NCI-H82 treated with DMSO at 0.1 percent for 48 hours (cell line): ENCODE data around the gene USP48.
A peak's percentile ranks its signal among the peaks of the same experiment; 100 is the strongest.
"Not testable (repeated sequence)": the region's sequence is repeated elsewhere in the genome, so short reads cannot be mapped to it uniquely, and the experiment has no call there.

Source experiments
- DNase-seq: peaks from one replicate; lab custom pipeline; 2025; ENCODE audit not compliant: unreplicated experiment; lab: John Stamatoyannopoulos, UW

Gene USP48

DNA sequence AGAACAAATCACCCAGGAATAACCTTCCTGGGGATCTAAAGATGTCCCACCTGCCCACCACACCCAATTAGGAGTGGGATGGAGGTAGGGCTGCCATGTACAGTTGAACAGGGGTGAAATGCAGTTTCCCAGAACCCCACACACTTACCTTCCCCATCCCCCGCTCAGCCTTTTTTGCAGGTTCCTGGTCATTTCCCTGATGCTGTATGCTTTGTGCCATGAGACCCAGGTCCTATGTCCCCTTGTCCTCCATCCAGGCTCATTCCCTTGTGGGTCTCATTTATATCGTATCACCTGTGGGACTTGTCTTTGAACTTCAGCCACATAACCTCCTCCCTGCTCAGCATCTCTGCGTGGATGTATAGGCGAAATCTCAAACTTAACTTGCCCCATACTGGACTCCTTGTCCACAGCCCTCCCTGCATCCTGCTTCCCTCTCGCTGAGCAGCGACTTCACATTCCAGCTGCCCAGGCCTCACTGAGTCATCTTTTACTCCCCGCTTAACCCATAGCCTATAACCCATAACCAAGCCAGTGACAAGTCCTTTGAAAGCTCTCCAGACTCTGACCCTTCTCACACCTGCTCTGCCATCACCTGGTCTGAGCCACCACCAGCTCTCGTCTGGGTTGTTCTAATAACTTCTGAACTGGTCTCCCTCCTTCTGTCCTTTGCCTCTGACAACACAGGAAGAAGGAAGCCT lies 33.8 kb upstream of the USP48 start:
- DNase-seq, result no peak

DNA sequence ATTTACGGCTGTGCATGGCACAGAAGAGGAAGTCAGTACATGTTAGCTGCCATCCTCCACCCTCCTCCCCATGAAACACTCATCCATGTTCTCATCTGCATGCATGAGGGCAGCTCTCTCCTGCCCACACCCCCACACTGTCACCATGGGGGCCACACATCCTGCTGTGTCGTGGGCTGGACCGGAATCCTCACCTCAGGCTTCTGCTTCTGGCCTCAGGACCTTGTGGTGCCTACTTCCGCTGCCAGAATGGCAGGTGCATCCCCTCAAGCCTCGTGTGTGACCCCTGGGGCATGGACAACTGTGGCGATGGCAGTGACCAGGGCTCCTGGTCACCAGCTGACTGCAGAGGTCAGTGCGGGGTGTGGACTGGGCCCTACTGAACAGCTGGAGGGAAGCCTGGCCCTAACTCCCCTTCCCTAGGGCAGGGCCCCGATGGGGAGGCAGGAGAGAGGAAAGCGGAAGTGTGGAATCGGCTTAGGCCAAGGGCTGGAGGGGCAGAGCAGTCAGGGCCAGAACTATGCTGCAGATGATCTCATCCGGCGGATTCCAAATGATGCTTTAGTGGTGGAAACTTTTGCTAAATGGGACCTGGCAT lies 32.9 kb upstream of the USP48 start:
- DNase-seq, result no peak

DNA sequence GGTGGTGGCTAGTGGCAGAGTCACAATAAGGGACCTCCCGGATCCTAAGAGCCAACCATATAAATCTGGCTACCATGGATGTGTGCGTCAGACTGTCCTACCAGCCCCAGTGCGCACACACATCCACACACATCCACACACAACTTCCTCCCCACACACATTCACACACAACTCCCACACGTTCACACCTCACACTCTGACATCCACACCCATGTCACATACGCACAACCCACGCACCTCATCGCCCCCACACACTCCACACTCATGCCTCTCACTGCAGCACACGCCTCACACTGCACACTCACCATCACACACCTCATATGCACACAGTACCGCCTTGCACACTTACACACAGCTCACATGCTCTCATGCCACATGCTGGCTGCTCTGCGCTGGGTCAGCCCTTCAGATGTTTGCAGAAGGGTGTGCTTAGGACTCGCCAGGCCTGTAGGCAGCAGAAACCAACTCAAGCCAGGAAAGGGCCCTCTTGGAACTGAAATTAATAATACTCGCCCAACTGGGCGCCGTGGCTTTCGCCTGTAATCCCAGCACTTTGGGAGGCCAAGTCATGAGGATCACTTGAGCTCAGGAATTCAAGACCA lies 32.1 kb upstream of the USP48 start:
- DNase-seq, result no peak

DNA sequence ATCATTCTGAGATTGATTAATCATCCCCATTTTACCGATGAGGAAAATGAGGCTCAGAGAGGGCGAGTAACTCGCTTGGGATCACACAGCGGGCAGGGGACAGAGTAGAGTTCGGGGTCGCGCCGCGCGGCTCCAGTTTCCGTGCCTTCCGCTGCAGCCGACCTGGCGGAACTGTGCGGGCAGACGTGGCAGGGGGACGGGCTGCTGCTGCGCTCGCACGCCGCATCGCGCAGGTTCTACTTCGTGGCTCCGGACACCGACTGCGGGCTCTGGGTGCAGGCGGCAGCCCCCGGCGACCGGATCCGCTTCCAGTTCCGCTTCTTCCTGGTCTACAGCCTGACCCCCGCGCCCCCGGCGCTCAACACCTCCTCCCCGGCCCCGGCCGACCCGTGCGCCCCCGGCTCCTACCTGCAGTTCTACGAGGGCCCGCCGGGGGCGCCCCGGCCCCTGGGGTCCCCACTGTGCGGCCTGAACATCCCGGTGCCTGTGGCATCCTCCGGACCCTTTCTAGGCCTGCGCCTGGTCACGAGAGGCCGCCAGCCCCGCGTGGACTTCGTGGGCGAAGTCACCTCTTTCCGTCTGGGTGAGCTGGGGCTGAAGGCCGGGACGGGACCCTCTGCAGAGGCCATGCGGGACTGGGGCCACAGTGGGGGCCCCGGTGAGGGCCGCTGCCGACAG lies 31.4 kb upstream of the USP48 start:
- no peak for DNase-seq

DNA sequence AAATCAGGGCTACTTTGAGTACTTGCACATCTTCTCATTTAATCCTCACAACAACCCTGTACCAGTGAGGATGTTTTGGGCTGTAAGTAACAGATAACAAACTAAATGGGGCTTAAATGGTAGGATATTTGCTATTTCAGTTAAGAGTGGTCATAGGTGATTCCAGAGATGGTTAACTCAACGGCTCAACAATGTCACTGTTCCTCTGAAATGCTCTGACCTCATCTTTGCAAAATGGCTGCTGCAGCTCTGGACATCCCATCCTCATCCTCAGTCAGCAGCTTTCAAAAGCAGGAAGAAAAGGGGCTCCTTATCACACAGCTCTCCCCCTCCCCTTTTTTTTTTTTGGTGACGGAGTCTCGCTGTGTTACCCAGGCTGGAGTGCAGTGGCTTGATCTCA lies 30.6 kb upstream of the USP48 start:
- DNase-seq, result no peak

DNA sequence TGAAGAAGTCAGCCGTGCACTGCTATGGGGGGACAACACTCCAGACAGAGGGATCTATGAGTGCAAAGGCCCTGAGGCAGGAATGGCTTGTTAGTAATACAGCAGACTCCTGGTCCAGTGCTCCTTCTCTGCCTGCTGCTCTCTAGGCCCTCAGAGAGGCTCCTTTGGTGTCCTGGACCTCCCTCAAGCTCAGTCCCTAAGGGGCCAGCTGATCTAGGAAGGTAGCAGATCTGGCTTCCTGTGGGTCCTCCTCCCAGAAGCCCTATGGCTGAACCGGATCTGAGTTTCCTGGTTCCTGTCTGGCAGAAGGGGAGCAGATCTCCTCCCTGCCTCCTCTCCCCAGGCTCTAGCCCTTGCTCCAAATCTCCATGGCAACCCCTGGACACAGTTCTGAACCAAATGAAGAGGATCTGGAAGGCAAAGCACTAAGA lies 28.9 kb upstream of the USP48 start, which contains the start of gene LDLRAD2:
LDLRAD2 (plus strand) TSS at position 391 of the 431 bp plus-strand sequence. CDS start 187 bp downstream, outside the sequence.
- no peak for DNase-seq

DNA sequence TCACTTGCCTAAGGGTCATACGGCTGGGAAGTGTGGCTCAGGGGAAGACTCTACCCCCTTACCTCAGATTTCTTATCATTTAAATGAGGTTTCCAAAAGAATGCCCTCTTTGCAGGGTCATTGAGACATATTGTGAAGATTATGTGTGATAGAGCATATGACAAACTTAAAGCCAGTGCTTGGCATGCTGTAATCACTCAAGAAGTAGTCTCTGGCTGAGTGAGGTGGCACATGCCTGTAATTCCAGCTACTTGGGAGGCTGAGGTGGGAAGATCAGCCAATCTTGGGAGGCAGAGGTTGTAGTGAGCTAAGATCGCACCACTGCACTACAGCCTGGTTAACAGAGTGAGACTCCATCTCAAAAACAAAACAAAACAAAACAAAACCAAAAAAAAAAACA lies 21.6 kb upstream of the USP48 start:
- DNase-seq, result no peak

DNA sequence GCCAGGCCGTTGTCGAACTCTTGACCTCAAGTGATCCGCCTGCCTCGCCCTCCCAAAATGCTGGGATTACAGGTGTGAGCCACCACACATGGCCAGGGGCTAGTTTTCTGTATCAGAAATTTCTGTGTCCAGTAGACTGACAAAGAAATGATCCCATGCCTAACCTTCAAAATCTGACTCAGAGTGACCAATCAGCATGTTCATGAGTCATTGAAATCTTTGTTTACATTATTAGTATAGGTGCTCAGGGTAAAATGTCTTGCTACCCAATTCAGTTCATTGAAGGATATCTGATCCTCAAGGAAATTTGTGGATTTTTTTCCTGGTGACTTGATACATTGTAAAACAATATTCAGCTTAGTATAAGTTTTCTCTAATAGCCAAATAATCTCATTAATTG lies 18.2 kb upstream of the USP48 start:
- no peak for DNase-seq

DNA sequence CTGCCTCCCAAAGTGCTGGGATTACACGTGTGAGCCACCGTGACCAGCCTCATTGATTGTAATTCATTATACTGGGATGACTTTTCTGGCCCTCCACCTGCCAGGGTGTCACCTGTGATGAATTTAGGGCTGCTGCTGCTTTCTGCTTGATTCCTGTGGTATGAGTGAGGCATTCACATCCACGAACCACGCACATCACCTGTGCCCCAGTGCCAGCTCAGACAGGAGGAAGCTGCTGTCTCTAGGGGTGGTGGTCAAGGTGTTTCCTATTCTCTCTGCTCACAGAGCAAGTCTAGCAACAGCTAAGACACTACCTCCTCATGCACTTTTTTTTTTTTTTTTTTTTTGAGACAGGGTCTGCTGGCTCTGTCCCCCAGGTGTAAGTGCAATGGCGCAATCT lies 16.8 kb upstream of the USP48 start:
- no peak for DNase-seq

DNA sequence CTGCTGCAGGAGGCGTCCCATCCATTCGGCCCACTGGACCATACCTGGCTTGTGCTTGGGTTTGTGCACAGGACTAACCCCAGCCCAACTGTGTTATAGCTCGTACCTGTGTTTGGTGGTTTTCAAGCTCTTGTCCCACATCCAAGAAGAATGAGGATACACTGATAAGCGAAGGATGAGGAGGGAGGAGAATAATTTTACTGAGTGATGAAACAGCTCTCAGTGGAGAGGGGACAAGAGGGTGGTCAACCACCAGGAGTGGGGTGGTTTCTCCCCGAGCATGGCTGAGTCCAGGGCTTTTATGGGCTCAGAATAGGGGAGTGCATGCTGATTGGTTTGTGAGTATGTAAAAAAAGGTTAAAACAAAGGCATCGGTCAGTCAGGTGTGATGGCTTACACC lies 12.1 kb upstream of the USP48 start:
- no peak for DNase-seq

DNA sequence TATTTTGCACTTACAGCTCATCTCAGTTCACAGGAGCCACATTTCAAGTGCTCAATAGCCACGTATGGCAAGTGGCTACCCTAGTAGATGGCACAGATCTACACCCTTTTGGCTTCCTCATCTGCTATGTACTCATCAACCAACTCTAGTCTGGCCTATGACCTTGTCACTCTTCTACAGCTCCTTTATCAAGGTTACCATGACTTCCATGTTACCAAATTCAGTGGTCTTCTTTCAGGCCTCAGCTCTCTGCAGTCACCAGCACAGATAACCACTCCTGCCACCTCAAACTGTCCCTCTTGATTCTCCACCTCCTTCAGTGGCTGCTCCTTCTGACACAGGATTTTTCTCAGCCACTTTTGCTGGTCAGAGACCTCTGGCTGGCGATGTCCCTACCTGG lies 11.7 kb upstream of the USP48 start:
- DNase-seq, result no peak

DNA sequence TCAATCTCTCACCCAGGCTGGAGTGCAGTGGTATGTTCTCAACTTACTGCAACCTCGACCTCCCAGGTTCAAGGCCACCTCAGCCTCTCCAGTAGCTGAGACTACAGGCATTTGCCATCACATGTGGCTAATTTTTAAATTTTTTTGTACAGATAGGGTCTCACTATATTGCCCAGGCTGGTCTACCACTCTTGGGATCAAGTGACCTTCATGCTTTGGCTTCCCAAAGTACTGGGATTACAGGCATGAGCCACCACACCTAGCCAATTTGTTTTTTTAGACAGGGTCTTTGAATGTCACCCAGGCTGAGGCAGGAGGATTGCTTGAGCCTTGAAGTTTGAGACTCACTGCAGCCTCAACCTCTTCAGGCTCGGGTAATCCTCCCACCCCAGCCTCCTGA lies 10.2 kb upstream of the USP48 start:
- DNase-seq, result no peak

DNA sequence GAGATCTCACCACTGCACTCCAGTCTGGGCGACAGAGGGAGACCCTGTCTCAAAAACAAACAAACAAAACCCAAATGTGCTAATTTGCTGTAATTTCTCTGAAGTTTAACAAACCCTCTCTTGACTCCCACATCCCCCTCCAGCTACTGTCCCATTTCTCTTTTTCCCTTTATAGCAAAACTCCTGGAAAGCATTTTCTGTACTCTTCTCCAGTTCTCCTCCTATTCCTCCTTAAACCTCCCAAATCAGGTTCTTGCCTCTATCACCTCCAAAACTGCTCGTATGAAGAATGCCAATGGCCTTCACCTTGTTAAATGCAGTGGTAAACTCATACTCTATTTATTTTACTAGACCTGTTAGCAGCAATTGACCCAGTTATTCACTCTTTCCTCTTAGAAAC lies 3.7 kb upstream of the USP48 start:
- no peak for DNase-seq

DNA sequence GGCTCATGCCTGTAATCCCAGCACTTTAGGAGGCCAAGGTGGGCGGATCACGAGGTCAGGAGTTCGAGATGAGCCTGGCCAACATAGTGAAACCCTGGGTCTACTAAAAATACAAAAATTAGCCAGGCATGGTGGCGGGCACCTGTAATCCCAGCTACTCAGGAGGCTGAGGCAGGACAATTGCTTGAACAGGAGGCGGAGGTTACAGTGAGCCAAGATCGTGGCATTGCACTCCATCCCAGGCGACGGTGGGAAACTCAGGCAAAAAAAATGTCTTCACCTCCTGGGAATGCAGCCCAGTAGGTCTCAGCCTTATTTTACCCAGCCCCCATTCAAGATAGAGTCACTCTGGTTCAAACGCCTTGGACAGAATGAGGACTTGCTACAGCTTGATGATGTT lies 2.8 kb upstream of the USP48 start:
- not testable (repeated sequence) for DNase-seq

DNA sequence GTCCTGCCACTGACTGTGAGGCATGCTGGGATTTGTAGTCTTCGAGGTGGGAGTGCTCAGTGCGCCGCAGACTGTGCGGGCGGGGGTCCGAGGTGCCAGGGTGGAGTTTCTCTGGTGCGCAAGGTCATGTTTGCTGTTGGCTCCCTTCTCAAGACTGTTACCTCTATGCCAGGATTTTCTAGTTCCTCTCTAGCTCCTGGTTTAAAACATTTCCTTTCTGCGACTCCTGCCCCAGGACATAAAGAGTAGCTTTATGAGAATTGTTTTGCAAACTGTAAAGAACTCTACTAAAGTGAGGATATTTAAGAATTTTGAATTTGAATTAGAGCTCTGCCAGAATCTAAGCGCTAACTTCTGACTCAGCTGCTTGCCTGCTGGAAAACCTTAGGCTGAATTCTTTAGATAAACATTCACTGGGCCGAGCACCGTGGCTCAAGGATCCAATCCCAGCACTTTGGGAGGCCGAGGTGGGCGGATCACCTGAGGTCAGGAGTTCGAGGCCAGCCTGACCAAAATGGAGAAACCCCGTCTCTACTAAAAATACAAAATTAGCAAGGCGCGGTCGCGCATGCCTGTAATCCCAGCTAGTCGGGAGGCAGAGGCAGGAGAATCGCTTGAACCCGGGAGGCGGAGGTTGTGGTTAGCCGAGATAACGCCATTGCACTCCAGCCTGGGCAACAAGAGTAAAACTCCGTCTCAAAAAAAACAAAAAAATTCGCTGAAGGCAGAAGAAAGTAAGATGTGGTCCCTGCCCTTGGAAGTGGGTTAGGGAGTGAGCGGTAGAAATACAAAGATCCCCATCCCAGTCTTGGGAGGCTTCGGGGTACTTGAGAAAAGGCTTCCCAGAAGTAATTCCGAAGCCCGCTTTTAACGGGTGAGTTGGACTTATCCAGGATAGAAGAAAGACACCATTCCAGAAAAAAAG lies 992 bp upstream of the USP48 start:
- peak; percentile 85 for DNase-seq

DNA sequence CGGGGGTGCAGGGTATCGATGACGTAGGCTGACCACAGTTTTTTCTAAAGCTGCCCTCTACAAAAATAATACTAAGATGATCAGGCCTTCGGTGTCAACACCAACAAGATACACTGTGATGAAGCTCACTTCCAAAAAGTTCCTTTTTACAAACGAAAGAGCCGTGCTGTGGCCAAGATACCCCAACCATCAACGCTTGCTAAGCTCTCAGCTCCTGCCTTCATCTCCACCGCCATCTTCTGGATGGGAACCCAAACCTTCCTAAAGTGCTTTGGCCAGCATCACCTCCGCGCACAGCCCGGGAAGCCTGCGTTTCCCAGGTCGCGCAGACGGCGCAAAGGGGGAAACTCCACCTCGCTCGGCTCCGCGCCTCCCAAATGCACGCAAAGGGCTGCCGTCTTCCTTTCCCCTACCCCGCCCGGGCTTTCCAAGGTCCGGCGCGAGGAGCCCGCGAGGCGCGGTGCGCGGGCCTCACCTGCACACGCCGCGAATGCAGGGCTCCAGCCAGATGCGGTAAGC lies 541 bp downstream of the USP48 start:
- no peak for DNase-seq

DNA sequence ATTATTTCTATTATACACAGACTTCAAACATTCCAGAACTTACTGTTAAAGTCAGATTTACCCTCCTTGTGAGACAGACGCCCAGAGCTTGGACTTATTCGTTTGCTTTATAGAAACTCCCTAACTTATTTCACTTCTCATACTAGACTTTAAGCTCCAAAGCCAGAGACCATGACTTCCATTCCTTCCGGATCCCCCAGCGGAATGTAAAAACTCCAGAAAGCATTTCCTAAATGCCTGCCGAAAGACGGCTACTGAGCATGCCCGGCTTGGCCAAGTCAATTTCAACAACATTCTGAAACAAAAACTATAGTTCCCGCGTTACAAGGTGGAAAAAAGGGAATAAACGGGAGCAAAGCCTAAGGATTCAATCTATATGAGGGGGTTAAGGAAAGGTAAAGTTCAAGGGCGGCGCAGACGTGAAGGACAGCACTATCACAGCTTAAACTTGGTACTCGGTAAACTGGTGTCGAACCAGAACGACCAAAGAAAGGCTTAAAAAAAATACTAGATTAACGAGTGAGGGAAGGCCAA lies 1.1 kb downstream of the USP48 start:
- no peak for DNase-seq

DNA sequence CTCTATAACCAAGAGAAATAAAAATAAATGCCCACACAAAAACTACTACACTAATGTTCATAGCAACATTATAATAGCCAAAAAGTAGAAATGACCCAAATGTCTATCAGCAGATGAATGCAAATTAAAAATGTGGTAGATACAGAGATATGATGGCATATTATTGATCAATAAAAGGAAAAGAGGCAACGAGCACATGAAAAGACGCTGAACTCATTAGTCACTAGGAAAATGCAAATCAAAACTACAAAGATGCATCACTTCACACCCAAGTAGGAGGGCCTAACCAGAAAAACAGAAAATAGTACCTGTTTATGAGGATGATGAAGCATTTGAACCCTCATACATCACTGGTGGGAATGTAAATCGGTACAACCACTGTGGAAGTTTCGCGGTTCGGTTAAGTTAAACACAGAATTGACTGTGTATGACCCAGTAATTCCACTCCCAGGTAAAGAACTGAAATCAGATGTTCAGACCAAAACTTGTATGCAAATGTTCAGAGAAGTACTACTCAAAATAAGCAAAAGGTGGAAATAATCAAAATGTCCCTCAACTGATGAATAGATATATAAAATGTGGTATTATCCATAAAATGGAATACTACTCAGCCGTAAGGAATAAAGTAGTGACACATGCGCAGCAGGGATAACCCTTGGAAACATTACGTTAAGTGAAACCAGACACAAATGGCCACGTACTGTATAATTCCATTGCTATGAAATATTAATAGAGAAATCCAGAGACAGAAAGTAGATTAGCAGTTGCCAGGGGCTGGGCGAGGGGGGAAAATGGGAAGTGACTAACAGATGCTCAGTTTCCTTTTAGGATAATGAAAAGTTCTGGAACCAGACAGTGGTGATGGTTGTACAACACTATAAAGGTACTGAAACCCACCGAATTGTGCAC lies 3.1 kb downstream of the USP48 start:
- no peak for DNase-seq

DNA sequence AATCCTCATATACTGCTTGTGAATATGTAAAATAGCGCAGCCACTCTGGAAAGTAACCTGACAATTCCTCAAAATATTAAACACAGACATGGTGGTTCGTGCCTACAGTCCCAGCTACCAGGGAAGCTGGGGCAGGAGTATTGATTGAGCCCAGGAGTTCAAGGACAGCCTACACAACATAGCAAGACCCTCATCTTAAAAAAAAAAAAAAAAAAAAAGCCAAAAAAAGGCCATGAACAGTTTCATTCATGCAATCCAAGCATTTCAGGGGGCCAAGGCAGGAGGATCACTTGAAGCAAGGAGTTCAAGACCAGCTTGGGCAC lies 4.6 kb downstream of the USP48 start:
- DNase-seq, result no peak

DNA sequence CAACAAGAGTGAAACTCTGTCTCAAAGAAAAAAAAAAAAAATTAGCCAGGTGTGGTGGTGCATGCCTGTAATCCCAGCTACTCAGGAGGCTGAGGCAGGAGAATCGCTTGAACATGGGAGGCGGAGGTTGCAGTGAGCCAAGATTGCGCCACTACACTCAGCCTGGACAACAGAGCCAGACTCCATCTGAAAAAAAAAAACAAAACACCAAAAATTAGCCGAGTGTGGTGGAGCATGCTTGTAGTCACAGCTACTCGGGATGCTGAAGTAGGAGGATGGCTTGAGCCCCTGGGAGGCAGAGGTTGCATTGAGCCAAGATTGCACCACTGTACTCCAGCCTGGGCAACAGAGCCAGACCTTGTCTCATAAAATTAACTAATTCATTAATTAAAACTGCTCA lies 6.0 kb downstream of the USP48 start:
- DNase-seq, result not testable (repeated sequence)
